AG09319 (cell line): ENCODE results near the gene AGXT2.

Source experiments
- DNase-seq: peaks from one replicate; pipeline ENCODE4 v3.0.0-alpha.2; 2010; ENCODE audit warnings: low read depth; ENCODE audit errors: extremely low read depth
- TF ChIP-seq, protein P1 (sequence below): IDR thresholded peaks from 2 replicates; pipeline ENCODE4 v1.5.1; 2011; ENCODE audit warnings: low read depth, mild to moderate bottlenecking, inconsistent platforms, low read length, moderate library complexity

The AGXT2 gene

DNA sequence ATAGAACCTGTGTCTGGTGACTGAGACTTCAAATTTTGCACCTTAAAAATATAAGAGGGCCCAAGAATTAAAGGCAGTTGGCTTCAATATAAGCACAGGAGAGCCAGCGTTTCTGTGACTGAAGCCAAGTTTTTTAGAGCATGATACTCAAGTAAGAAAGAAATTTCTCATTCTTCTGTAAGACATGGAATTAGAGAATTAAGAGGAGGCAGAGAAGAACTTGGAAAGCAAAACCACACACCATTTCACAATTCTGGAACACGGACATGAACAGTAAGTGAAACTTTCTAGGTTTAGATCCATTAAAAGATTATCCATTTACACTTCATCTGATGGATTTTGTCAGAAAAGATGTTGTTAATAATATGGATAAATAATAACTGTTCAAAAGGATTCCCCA, 8.9 kb upstream of the AGXT2 start:
- TF ChIP-seq, protein P1, sequence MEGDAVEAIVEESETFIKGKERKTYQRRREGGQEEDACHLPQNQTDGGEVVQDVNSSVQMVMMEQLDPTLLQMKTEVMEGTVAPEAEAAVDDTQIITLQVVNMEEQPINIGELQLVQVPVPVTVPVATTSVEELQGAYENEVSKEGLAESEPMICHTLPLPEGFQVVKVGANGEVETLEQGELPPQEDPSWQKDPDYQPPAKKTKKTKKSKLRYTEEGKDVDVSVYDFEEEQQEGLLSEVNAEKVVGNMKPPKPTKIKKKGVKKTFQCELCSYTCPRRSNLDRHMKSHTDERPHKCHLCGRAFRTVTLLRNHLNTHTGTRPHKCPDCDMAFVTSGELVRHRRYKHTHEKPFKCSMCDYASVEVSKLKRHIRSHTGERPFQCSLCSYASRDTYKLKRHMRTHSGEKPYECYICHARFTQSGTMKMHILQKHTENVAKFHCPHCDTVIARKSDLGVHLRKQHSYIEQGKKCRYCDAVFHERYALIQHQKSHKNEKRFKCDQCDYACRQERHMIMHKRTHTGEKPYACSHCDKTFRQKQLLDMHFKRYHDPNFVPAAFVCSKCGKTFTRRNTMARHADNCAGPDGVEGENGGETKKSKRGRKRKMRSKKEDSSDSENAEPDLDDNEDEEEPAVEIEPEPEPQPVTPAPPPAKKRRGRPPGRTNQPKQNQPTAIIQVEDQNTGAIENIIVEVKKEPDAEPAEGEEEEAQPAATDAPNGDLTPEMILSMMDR, result no peak
- no peak for DNase-seq

DNA sequence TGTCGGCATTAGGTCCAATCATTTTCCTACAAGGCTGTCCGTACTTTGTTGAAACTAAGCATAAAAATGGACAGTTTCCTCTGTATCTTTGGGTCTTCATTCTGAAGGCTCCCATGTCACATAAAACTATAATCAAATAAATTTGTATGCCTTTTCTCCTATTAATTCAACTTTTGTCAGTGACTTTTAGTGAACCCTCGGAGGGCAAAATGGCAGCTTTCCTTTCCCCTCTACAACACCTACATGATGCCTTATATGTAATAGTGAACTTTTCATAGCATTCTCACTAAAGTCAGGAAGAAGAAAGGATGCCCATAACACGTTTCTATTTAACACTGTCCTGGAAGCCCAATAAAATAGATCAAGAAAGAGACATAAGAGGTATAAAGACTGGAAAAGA, 5.1 kb upstream of the AGXT2 start:
- TF ChIP-seq, protein P1, result no peak

DNA sequence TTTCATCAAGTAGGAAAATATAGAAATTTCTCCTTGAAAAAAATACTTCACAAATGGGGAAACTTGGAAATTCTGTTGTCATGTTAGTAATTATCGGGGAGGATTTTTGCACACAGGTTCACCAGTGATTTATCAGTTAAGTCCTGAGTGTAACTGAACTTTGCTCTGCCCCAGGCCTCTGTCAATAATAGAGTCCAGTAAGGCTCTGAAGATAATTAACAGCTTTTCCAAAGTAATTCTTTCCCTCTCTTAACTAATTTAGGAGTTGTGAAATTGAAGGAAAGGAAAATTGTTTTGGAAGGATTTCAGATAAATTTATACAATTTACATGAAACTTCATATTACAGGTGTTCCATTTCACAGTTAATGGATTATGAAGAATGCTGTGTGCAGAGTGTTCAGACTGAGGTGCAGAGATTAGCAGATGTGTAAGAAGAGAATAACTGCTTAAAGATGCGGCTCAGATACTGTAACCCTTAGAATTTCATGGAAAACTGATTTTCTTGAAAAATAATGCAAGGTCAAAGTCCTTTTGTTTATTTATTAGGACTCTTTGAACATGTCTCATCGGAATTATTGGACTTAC, 2.9 kb upstream of the AGXT2 start:
- DNase-seq, result no peak
- TF ChIP-seq, protein P1, result no peak

More for the DNA sequence above, 5.1 kb upstream of the AGXT2 start:
- no peak for DNase-seq

DNA sequence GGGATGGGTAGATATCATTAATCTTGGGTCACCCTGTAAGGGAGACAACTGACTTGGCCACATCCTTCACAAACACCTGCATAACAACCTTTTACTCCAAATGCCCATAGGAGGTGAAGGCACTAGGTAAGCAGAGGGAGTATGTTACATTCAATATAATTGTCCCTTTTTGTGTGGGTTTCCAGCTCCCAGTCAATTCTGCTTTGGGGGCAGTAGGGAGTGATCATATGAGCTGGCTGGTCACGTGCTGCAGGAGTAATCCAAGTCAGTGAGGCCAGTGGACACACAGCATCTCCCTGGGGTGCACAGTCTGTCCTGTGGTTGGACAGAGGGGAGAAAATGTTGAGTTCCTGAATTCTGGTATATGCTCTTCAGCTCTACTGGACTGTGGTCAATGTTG, 1.2 kb upstream of the AGXT2 start:
- TF ChIP-seq, protein P1, result no peak
- no peak for DNase-seq

DNA sequence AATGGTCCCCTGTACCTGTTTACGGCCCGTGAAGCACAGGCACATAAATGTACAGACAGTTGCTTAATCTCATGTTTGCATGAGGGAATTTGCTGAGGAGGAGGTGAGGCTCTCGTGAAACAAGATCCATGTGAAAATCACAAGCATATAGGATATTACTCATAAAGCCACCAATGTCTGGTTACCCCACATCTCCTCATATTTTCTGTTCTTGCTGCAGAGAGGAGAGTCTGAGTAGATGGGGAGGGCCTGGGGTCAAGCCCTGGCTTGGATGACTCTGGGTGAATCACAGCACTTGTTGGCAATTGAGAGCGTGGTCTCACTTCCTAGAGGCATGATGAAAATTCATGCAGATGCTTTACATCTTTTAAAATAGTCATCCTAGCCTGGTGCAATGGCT, 975 bp downstream of the AGXT2 start:
- TF ChIP-seq, protein P1, result no peak
- peak; percentile 67 for DNase-seq

DNA sequence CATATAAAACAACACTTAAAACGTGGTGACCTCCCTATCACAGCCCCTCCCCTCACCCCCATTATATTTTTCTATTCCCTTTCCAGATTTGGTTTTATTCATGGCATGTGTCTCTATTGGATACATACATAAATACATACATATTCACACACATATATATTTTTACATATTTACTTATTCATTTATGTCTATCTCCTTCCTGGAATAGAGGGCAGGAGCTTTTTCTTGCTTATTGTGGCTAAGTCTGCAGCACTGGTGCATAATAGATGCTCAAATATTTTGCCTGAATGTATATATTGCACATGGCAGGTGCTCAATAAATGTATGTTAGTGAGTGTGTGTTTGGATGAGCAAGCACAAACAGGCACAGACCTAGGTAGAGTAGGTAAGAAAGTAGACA, 2.5 kb downstream of the AGXT2 start:
- TF ChIP-seq, protein P1, result no peak

DNA sequence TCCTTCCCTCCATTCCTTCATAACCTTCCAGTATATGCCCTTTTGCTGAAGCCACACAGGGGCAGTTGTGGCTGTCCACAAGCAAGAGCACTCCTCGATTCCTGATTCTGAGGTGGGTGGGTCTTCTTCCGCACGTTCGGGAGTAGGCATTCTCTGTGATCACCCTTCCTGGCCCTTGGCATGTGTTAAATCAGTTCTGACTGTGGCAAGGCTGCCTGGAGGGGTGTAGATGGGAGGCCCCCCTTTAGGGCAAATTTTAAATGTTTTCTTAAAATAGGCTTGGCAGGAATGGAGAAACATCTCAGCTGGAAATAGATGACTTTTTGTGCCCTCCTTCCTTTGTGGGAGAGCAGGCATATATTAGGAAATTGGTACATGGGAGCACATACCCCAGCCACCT, 3.1 kb downstream of the AGXT2 start:
- TF ChIP-seq, protein P1, result no peak

More for the DNA sequence above, 2.5 kb downstream of the AGXT2 start:
- DNase-seq, result no peak

More for the DNA sequence above, 3.1 kb downstream of the AGXT2 start:
- no peak for DNase-seq
